ENCODE results near the gene ABHD2.

ABHD2 gene

DNA sequence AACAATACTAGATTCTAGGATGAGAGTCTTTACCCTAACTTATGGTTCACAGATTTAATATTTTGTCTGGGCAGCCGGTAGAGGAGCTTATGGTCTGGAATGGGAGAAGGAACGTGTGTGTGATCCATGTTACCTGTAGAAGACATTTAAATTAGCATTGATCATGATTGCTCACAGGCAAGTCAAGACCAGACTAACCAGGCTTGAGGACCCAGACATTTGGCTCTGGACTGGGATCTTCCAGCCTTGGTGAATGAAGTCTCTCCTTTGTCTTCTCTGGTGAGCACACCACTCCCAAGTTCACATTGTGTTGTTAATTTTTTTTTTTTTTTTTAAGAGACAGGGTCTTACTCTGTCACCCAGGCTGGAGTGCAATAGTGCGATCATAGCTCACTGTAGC lies 11.7 kb downstream of the ABHD2 start:
- H3K4me3 ChIP-seq (ENCODE audit: low read depth, low read length): no peak overlapping the region
- TF ChIP-seq, protein P1, sequence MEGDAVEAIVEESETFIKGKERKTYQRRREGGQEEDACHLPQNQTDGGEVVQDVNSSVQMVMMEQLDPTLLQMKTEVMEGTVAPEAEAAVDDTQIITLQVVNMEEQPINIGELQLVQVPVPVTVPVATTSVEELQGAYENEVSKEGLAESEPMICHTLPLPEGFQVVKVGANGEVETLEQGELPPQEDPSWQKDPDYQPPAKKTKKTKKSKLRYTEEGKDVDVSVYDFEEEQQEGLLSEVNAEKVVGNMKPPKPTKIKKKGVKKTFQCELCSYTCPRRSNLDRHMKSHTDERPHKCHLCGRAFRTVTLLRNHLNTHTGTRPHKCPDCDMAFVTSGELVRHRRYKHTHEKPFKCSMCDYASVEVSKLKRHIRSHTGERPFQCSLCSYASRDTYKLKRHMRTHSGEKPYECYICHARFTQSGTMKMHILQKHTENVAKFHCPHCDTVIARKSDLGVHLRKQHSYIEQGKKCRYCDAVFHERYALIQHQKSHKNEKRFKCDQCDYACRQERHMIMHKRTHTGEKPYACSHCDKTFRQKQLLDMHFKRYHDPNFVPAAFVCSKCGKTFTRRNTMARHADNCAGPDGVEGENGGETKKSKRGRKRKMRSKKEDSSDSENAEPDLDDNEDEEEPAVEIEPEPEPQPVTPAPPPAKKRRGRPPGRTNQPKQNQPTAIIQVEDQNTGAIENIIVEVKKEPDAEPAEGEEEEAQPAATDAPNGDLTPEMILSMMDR (IDR thresholded peaks at IDR 0.05; ENCODE audit: low read depth, low read length): no peak
- H3K36me3 ChIP-seq: peaks cover 11% of the 10 kb centered on the region
- no peak for DNase-seq
- no peaks in the 10 kb centered on the region for H3K9me3 ChIP-seq (ENCODE audit: severe bottlenecking)
- no peak overlapping the region for H3K27ac ChIP-seq
- no peaks in the 10 kb centered on the region for H3K27me3 ChIP-seq (ENCODE audit: insufficient read depth, low read depth, severe bottlenecking)

- DNase-seq: no peak
- peaks cover 9% of the 10 kb centered on the region for H3K36me3 ChIP-seq
- TF ChIP-seq, protein P1 (IDR thresholded peaks at IDR 0.05; ENCODE audit: low read depth, low read length): no peak
- H3K9me3 ChIP-seq (ENCODE audit: severe bottlenecking): no peaks in the 10 kb centered on the region
- H3K27ac ChIP-seq: no peak overlapping the region
- H3K4me3 ChIP-seq (ENCODE audit: low read depth, low read length): no peak overlapping the region
- no peaks in the 10 kb centered on the region for H3K27me3 ChIP-seq (ENCODE audit: insufficient read depth, low read depth, severe bottlenecking)
These were observed 13.3 kb downstream of the ABHD2 start for GRCh38 chr15:89101302-89102193.

- Histone ChIP-seq H3K27ac (no peak overlapping the region), H3K36me3 (peaks cover 9% of the 10 kb centered on the region), H3K4me3 (ENCODE audit: low read depth, low read length) (no peak overlapping the region), H3K27me3 (ENCODE audit: insufficient read depth, low read depth, severe bottlenecking) (no peaks in the 10 kb centered on the region), H3K9me3 (ENCODE audit: severe bottlenecking) (no peaks in the 10 kb centered on the region)
- no peak for DNase-seq
- TF ChIP-seq, protein P1 (IDR thresholded peaks at IDR 0.05; ENCODE audit: low read depth, low read length): no peak
These were observed 15.4 kb downstream of the ABHD2 start for GRCh38 chr15:89103481-89104171.

GRCh38 chr15:89104172-89104564 lies 15.9 kb downstream of the ABHD2 start:
- Histone ChIP-seq H3K27ac (no peak overlapping the region), H3K27me3 (ENCODE audit: insufficient read depth, low read depth, severe bottlenecking) (no peaks in the 10 kb centered on the region), H3K36me3 (peaks cover 8% of the 10 kb centered on the region), H3K4me3 (ENCODE audit: low read depth, low read length) (no peak overlapping the region), H3K9me3 (ENCODE audit: severe bottlenecking) (no peaks in the 10 kb centered on the region)
- no peak for DNase-seq
- TF ChIP-seq, protein P1 (IDR thresholded peaks at IDR 0.05; ENCODE audit: low read depth, low read length): no peak

- no peaks in the 10 kb centered on the region for H3K9me3 ChIP-seq (ENCODE audit: severe bottlenecking)
- H3K4me3 ChIP-seq (ENCODE audit: low read depth, low read length): no peak overlapping the region
- no peaks in the 10 kb centered on the region for H3K27me3 ChIP-seq (ENCODE audit: insufficient read depth, low read depth, severe bottlenecking)
- TF ChIP-seq, protein P1 (IDR thresholded peaks at IDR 0.05; ENCODE audit: low read depth, low read length): no peak
- no peak overlapping the region for H3K27ac ChIP-seq
- peaks cover 4% of the 10 kb centered on the region; the same call in 1 of the 2 replicates for H3K36me3 ChIP-seq
- DNase-seq: no peak
These were observed 16.9 kb downstream of the ABHD2 start for GRCh38 chr15:89105147-89105546.
